BLaER1 (cell line): ENCODE results near the gene NRP2.

Source experiments
- H3K27ac ChIP-seq: shearing (Covaris generic); formaldehyde crosslinking; 2 replicates; pipeline ENCODE4 v1.8.1; 2022
- H3K27me3 ChIP-seq: shearing (Covaris generic); formaldehyde crosslinking; 2 replicates; pipeline ENCODE4 v1.8.1; 2022
- H3K36me3 ChIP-seq: shearing (Covaris generic); formaldehyde crosslinking; 2 replicates; pipeline ENCODE4 v1.8.1; 2022
- H3K4me1 ChIP-seq: shearing (Covaris generic); formaldehyde crosslinking; 2 replicates; pipeline ENCODE4 v1.8.1; 2022
- H3K4me2 ChIP-seq: shearing (Covaris generic); formaldehyde crosslinking; 2 replicates; pipeline ENCODE4 v1.8.1; 2022
- H3K4me3 ChIP-seq: shearing (Covaris generic); formaldehyde crosslinking; 2 replicates; pipeline ENCODE4 v1.8.1; 2022
- H3K9ac ChIP-seq: shearing (Covaris generic); formaldehyde crosslinking; 2 replicates; pipeline ENCODE4 v1.8.1; 2022
- H3K9me3 ChIP-seq: shearing (Covaris generic); formaldehyde crosslinking; 2 replicates; pipeline ENCODE4 v1.8.1; 2022
- H4K20me1 ChIP-seq: shearing (Covaris generic); formaldehyde crosslinking; 2 replicates; pipeline ENCODE4 v1.8.1; 2022
- Cebpa-rat ChIP-seq: shearing (Covaris generic); IDR thresholded peaks from 2 replicates; pipeline ENCODE4 v1.8.1; 2022

Gene NRP2

GRCh38 chr2:205682239-205682970, at the start of gene NRP2:
Gene NRP2, plus strand, starts transcription at chr2:205682501. Its CDS starts 790 bp downstream, at chr2:205683291.
- H3K27ac ChIP-seq, result peak within 1 kb of the TSS; percentile 71

GRCh38 chr2:205633994-205634393, 48.3 kb upstream of the NRP2 start:
- Histone ChIP-seq H3K4me1 (no peaks in the 10 kb centered on the region), H3K9ac (no peak overlapping the region)
- TF ChIP-seq Cebpa-rat, result no peak

More at GRCh38 chr2:205682239-205682970, at the start of gene NRP2:
- TF ChIP-seq Cebpa-rat, result no peak
- Histone ChIP-seq H3K9ac (peak within 1 kb of the TSS; percentile 73), H3K9me3 (no peaks in the 10 kb centered on the region), H3K4me3 (peak within 1 kb of the TSS; percentile 71), H3K4me2 (peak within 1 kb of the TSS; percentile 93), H3K36me3 (no peaks in the 10 kb centered on the region), H4K20me1 (no peaks in the 10 kb centered on the region), H3K27me3 (peaks cover 50% of the 10 kb centered on the region), H3K4me1 (peaks cover 64% of the 10 kb centered on the region)

GRCh38 chr2:205636549-205637319, 45.6 kb upstream of the NRP2 start:
- Histone ChIP-seq H3K9ac (no peak overlapping the region), H4K20me1 (no peaks in the 10 kb centered on the region), H3K4me2 (no peak overlapping the region), H3K27ac (no peak overlapping the region), H3K4me1 (peaks cover 5% of the 10 kb centered on the region; the same call in 1 of the 2 replicates), H3K36me3 (no peaks in the 10 kb centered on the region), H3K9me3 (peaks cover 10% of the 10 kb centered on the region), H3K4me3 (no peak overlapping the region), H3K27me3 (no peaks in the 10 kb centered on the region)
- no peak for TF ChIP-seq Cebpa-rat

More at GRCh38 chr2:205633994-205634393, 48.3 kb upstream of the NRP2 start:
- Histone ChIP-seq H3K4me2 (no peak overlapping the region), H3K4me3 (no peak overlapping the region), H3K27me3 (no peaks in the 10 kb centered on the region), H3K9me3 (no peaks in the 10 kb centered on the region), H3K27ac (no peak overlapping the region), H4K20me1 (no peaks in the 10 kb centered on the region), H3K36me3 (no peaks in the 10 kb centered on the region)

GRCh38 chr2:205637320-205637602, 45.0 kb upstream of the NRP2 start:
- Histone ChIP-seq H3K4me3 (no peak overlapping the region), H3K9me3 (peaks cover 10% of the 10 kb centered on the region), H3K27me3 (no peaks in the 10 kb centered on the region), H3K9ac (no peak overlapping the region), H3K36me3 (no peaks in the 10 kb centered on the region), H3K4me2 (no peak overlapping the region), H3K4me1 (peaks cover 5% of the 10 kb centered on the region; the same call in 1 of the 2 replicates), H4K20me1 (no peaks in the 10 kb centered on the region), H3K27ac (no peak overlapping the region)
- no peak for TF ChIP-seq Cebpa-rat

- no peak for TF ChIP-seq Cebpa-rat
- H3K9ac ChIP-seq, result no peak overlapping the region
- H3K4me2 ChIP-seq, result no peak overlapping the region
- peaks cover 12% of the 10 kb centered on the region; the same call in 1 of the 2 replicates for H3K4me1 ChIP-seq
- H3K27me3 ChIP-seq, result no peaks in the 10 kb centered on the region
- no peak overlapping the region for H3K27ac ChIP-seq
- no peaks in the 10 kb centered on the region for H4K20me1 ChIP-seq
- H3K9me3 ChIP-seq, result peaks cover 10% of the 10 kb centered on the region
- no peak overlapping the region for H3K4me3 ChIP-seq
- H3K36me3 ChIP-seq, result no peaks in the 10 kb centered on the region
These were observed 44.4 kb upstream of the NRP2 start for GRCh38 chr2:205637779-205638503.

- H3K4me2 ChIP-seq, result 0 out of 2 replicates have a peak overlapping the region, but pooled peaks have one; percentile 9
- no peak overlapping the region for H3K9ac ChIP-seq
- H3K27ac ChIP-seq, result no peak overlapping the region
- no peaks in the 10 kb centered on the region for H3K36me3 ChIP-seq
- peaks cover 10% of the 10 kb centered on the region for H3K9me3 ChIP-seq
- no peak overlapping the region for H3K4me3 ChIP-seq
- no peaks in the 10 kb centered on the region for H4K20me1 ChIP-seq
- peaks cover 17% of the 10 kb centered on the region for H3K4me1 ChIP-seq
- TF ChIP-seq Cebpa-rat, result no peak
- H3K27me3 ChIP-seq, result no peaks in the 10 kb centered on the region
These were observed 41.6 kb upstream of the NRP2 start for GRCh38 chr2:205640716-205641115.

- peaks cover 10% of the 10 kb centered on the region for H3K9me3 ChIP-seq
- H3K4me1 ChIP-seq, result peaks cover 21% of the 10 kb centered on the region
- no peak overlapping the region for H3K27ac ChIP-seq
- TF ChIP-seq Cebpa-rat, result no peak
- H3K9ac ChIP-seq, result no peak overlapping the region
- no peaks in the 10 kb centered on the region for H4K20me1 ChIP-seq
- no peaks in the 10 kb centered on the region for H3K27me3 ChIP-seq
- H3K36me3 ChIP-seq, result no peaks in the 10 kb centered on the region
- no peak overlapping the region for H3K4me3 ChIP-seq
- H3K4me2 ChIP-seq, result 0 out of 2 replicates have a peak overlapping the region, but pooled peaks have one; percentile 10
These were observed 39.5 kb upstream of the NRP2 start for GRCh38 chr2:205642599-205643356.

GRCh38 chr2:205643391-205643885, 38.9 kb upstream of the NRP2 start:
- H3K4me2 ChIP-seq, result no peak overlapping the region
- H3K9me3 ChIP-seq, result peaks cover 10% of the 10 kb centered on the region
- H3K27me3 ChIP-seq, result no peaks in the 10 kb centered on the region
- no peak overlapping the region for H3K4me3 ChIP-seq
- H3K27ac ChIP-seq, result no peak overlapping the region
- TF ChIP-seq Cebpa-rat, result no peak
- H4K20me1 ChIP-seq, result no peaks in the 10 kb centered on the region
- H3K4me1 ChIP-seq, result peaks cover 21% of the 10 kb centered on the region
- no peaks in the 10 kb centered on the region for H3K36me3 ChIP-seq
- no peak overlapping the region for H3K9ac ChIP-seq

GRCh38 chr2:205644018-205644417, 38.3 kb upstream of the NRP2 start:
- Histone ChIP-seq H3K4me1 (peaks cover 21% of the 10 kb centered on the region), H3K36me3 (no peaks in the 10 kb centered on the region), H3K4me3 (no peak overlapping the region), H3K9me3 (peaks cover 10% of the 10 kb centered on the region), H3K27me3 (no peaks in the 10 kb centered on the region), H3K4me2 (no peak overlapping the region), H3K27ac (no peak overlapping the region), H3K9ac (no peak overlapping the region), H4K20me1 (no peaks in the 10 kb centered on the region)
- TF ChIP-seq Cebpa-rat, result no peak
